Osteocyte (in vitro differentiated cells): Measurements from ENCODE around the gene UPF1. TPM values are rescaled to one million over a fixed set of nuclear protein-coding genes. Genes with fewer than 3 reads are reported as not detected.
A peak's percentile ranks its signal among the peaks of the same experiment; 100 is the strongest.

ENCODE experiments used
- DNase-seq: peaks from one replicate; pipeline ENCODE4 v3.0.0; 2021; ENCODE audit warnings: mixed read lengths; ENCODE audit not compliant: unreplicated experiment; ENCODE audit errors: extremely low spot score
- H3K27ac Mint-ChIP-seq: one replicate; pipeline ENCODE4 v1.8.0; 2021; ENCODE audit warnings: mild to moderate bottlenecking, mixed read lengths; ENCODE audit not compliant: unreplicated experiment
- H3K27me3 Mint-ChIP-seq: one replicate; pipeline ENCODE4 v1.8.0; 2021; ENCODE audit warnings: mixed read lengths; ENCODE audit not compliant: unreplicated experiment
- H3K36me3 Mint-ChIP-seq: one replicate; pipeline ENCODE4 v1.8.0; 2021; ENCODE audit warnings: mixed read lengths; ENCODE audit not compliant: unreplicated experiment
- H3K4me1 Mint-ChIP-seq: one replicate; pipeline ENCODE4 v1.8.0; 2021; ENCODE audit warnings: mixed read lengths; ENCODE audit not compliant: unreplicated experiment
- H3K4me3 Mint-ChIP-seq: one replicate; pipeline ENCODE4 v1.8.0; 2021; ENCODE audit warnings: mild to moderate bottlenecking, moderate library complexity, mixed read lengths; ENCODE audit not compliant: unreplicated experiment
- H3K9me3 Mint-ChIP-seq: one replicate; pipeline ENCODE4 v1.8.0; 2021; ENCODE audit warnings: mixed read lengths; ENCODE audit not compliant: unreplicated experiment
- CTCF ChIP-seq: fragments of 200-600 bp; sonication (generic); IDR thresholded peaks from 2 replicates; pipeline ENCODE4 v1.5.0; 2021; ENCODE audit warnings: antibody characterized with exemption, mild to moderate bottlenecking, moderate library complexity
- long read RNA-seq: library from polyadenylated mRNA; unstranded; transcript quantifications from one replicate; pipeline ENCODE4 v2.0.0, GENCODE V29; 2021
- total RNA-seq: library from RNA; stranded (reverse); gene quantifications from 2 replicates; pipeline ENCODE4 v1.2.1, GENCODE V29; 2021

The UPF1 gene
- 58.0 and 64.2 TPM in 2 replicates for total RNA-seq
- long read RNA-seq, partial matches to known transcripts, result 3 of 4 reads
- long read RNA-seq, other reads (novel, unspliced or antisense), result 1 of 4 reads

GRCh38 chr19:18831524-18832305, at the start of gene UPF1:
Gene UPF1 (plus strand): TSS chr19:18831959. CDS start chr19:18832210, 251 bp downstream.
- Mint-ChIP-seq H3K4me1 (peaks cover 34% of the 10 kb centered on the region), H3K27ac (peak within 1 kb of the TSS; percentile 89)

GRCh38 chr19:18782559-18783225, 49.1 kb upstream of the UPF1 start:
- DNase-seq, result no peak
- Mint-ChIP-seq H3K27ac (no peak overlapping the region), H3K9me3 (no peaks in the 10 kb centered on the region), H3K27me3 (peaks cover 28% of the 10 kb centered on the region), H3K4me1 (peaks cover 6% of the 10 kb centered on the region), H3K36me3 (no peaks in the 10 kb centered on the region), H3K4me3 (no peak overlapping the region)
- no peak for TF ChIP-seq CTCF

More at GRCh38 chr19:18831524-18832305, at the start of gene UPF1:
- H3K36me3 Mint-ChIP-seq, result peaks cover 4% of the 10 kb centered on the region
- H3K27me3 Mint-ChIP-seq, result peaks cover 5% of the 10 kb centered on the region
- H3K9me3 Mint-ChIP-seq, result no peaks in the 10 kb centered on the region
- TF ChIP-seq CTCF, result peak; percentile 19
- H3K4me3 Mint-ChIP-seq, result peak within 1 kb of the TSS; percentile 93
- DNase-seq, result peak; percentile 98

- H3K27me3 Mint-ChIP-seq, result peaks cover 39% of the 10 kb centered on the region
- DNase-seq, result no peak
- peaks cover 7% of the 10 kb centered on the region for H3K4me1 Mint-ChIP-seq
- no peaks in the 10 kb centered on the region for H3K9me3 Mint-ChIP-seq
- H3K27ac Mint-ChIP-seq, result no peak overlapping the region
- H3K4me3 Mint-ChIP-seq, result no peak overlapping the region
- no peak for TF ChIP-seq CTCF
- no peaks in the 10 kb centered on the region for H3K36me3 Mint-ChIP-seq
Observed at GRCh38 chr19:18783958-18784785, 47.6 kb upstream of the UPF1 start.

GRCh38 chr19:18784786-18785120, 47.0 kb upstream of the UPF1 start:
- TF ChIP-seq CTCF, result no peak
- Mint-ChIP-seq H3K9me3 (no peaks in the 10 kb centered on the region), H3K4me1 (peaks cover 10% of the 10 kb centered on the region), H3K27me3 (peaks cover 45% of the 10 kb centered on the region), H3K4me3 (no peak overlapping the region), H3K27ac (no peak overlapping the region), H3K36me3 (no peaks in the 10 kb centered on the region)
- DNase-seq, result no peak
